ENCODE data around the gene OR4K5. TPM values are rescaled to one million over a fixed set of nuclear protein-coding genes. Genes with fewer than 3 reads are reported as not detected.

OR4K5 gene
- total RNA-seq, 1 experiment from 2014 or later = not detected

DNA sequence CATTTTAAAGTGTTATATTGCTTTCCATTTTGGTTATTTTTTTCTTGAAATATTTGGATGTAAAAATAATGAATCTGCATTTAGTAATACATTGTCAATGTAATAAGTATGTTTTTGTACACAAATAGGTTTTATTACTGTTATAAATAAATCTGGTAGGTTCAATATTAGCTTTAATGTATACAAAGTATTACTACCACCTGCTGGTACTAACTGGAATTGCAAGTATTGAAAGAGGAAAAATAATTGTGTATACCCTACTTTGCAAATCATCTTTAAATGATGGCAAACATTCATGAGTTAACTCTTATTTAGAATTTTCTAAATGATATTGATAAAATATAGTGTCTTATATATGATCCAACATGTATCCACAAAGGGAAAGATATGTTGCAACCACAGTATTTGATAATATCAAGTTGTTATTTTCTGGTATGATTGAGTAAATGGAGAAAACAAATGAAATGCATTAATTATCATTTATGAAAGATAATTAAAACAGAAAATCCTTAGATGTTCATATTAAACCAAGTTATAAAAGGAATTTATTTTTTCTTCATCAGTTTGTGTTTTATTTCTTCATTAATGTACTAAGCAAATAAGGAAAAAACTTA lies 42.3 kb upstream of the OR4K5 start:
- H3K4me3 ChIP-seq (ENCODE audit: low read depth, low read length, poor library complexity, severe bottlenecking) = no peak overlapping the region
- no peaks in the 10 kb centered on the region for H3K27me3 ChIP-seq (replicated peaks; ENCODE audit: insufficient read depth, low read depth, low read length, poor library complexity)
- no peaks in the 10 kb centered on the region for H3K4me1 ChIP-seq (ENCODE audit: insufficient read depth, low read length, poor library complexity, severe bottlenecking)
- peak; percentile 14 for DNase-seq (ENCODE audit: low spot score)
- H3K36me3 ChIP-seq (ENCODE audit: insufficient read depth, low read length, poor library complexity, severe bottlenecking) = no peaks in the 10 kb centered on the region
- H3K9me3 ChIP-seq (ENCODE audit: low read depth, low read length, poor library complexity, severe bottlenecking) = peaks cover 2% of the 10 kb centered on the region
- ChIA-PET POLR2A (ENCODE audit: low non-redundant PET) (no interaction called here), CTCF (no interaction called here)
- intact Hi-C loops (cut with micrococcal nuclease; ENCODE audit: unreplicated experiment) = no loop called here
- no peak overlapping the region for H3K27ac ChIP-seq (ENCODE audit: low read depth, low read length, poor library complexity, severe bottlenecking)
- BruUV-seq (replicated peaks) = no TSS peak
- no peak for TF ChIP-seq EZH2 (IDR thresholded peaks at IDR 0.05; ENCODE audit: borderline replicate concordance, low read depth, low read length, poor library complexity, severe bottlenecking)
- TF ChIP-seq, protein P1, sequence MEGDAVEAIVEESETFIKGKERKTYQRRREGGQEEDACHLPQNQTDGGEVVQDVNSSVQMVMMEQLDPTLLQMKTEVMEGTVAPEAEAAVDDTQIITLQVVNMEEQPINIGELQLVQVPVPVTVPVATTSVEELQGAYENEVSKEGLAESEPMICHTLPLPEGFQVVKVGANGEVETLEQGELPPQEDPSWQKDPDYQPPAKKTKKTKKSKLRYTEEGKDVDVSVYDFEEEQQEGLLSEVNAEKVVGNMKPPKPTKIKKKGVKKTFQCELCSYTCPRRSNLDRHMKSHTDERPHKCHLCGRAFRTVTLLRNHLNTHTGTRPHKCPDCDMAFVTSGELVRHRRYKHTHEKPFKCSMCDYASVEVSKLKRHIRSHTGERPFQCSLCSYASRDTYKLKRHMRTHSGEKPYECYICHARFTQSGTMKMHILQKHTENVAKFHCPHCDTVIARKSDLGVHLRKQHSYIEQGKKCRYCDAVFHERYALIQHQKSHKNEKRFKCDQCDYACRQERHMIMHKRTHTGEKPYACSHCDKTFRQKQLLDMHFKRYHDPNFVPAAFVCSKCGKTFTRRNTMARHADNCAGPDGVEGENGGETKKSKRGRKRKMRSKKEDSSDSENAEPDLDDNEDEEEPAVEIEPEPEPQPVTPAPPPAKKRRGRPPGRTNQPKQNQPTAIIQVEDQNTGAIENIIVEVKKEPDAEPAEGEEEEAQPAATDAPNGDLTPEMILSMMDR (conservative IDR thresholded peaks at IDR 0.05; ENCODE audit: low read depth, low read length) = peak; percentile 69

DNA sequence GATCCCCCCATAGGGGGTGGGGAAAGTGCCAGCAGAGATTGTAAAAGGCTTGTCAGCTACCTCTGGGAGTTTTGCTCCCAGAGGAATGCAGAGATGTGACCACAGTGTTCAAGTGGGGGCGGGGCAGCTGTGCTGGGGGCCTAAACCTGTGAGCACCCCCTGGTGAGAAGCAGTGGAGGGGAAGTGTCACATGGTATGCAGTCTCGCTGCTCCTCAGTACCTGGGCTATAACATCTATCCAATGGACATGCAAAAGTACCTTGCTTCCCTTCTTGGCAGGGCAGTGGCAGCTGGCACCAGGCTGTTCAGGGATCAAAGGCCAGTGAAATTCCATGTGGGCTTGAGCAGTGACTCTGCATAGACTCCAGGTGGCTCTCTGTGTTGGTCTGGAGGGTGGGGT lies 25.1 kb upstream of the OR4K5 start:
- ChIA-PET CTCF (no interaction called here), POLR2A (ENCODE audit: low non-redundant PET) (no interaction called here)
- Histone ChIP-seq H3K4me1 (ENCODE audit: insufficient read depth, low read length, poor library complexity, severe bottlenecking) (no peaks in the 10 kb centered on the region), H3K27ac (ENCODE audit: low read depth, low read length, poor library complexity, severe bottlenecking) (no peak overlapping the region), H3K4me3 (ENCODE audit: low read depth, low read length, poor library complexity, severe bottlenecking) (no peak overlapping the region), H3K27me3 (replicated peaks; ENCODE audit: insufficient read depth, low read depth, low read length, poor library complexity) (no peaks in the 10 kb centered on the region), H3K36me3 (ENCODE audit: insufficient read depth, low read length, poor library complexity, severe bottlenecking) (no peaks in the 10 kb centered on the region), H3K9me3 (ENCODE audit: low read depth, low read length, poor library complexity, severe bottlenecking) (peaks cover 47% of the 10 kb centered on the region)
- intact Hi-C loops (cut with micrococcal nuclease; ENCODE audit: unreplicated experiment) = no loop called here
- DNase-seq (ENCODE audit: low spot score) = no peak
- TF ChIP-seq EZH2 (IDR thresholded peaks at IDR 0.05; ENCODE audit: borderline replicate concordance, low read depth, low read length, poor library complexity, severe bottlenecking) = no peak
- TF ChIP-seq, protein P1 (conservative IDR thresholded peaks at IDR 0.05; ENCODE audit: low read depth, low read length) = no peak
- BruUV-seq (replicated peaks) = no TSS peak

DNA sequence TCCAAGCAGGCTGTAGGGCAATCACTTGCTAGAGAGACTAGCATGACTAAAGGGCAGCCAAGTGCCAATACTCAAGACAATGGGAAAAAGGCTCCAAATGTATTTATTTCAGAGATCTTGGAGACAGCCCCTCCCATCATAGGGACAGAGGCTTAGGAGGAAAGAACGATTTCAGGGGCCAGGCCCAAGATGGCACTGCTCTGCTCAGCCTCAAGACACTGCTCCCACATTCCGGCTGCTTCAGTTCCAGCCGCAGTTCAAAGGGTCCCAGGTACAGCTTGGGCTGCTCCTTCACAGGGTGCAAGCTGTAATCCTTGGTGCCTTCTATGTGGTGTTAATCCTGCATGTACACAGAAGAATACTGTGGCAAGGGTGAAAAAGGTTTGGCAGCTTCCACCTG lies 19.4 kb upstream of the OR4K5 start:
- CTCF ChIA-PET = no interaction called here
- Histone ChIP-seq H3K27ac (ENCODE audit: low read depth, low read length, poor library complexity, severe bottlenecking) (no peak overlapping the region), H3K9me3 (ENCODE audit: low read depth, low read length, poor library complexity, severe bottlenecking) (peaks cover 45% of the 10 kb centered on the region), H3K4me3 (ENCODE audit: low read depth, low read length, poor library complexity, severe bottlenecking) (no peak overlapping the region), H3K4me1 (ENCODE audit: insufficient read depth, low read length, poor library complexity, severe bottlenecking) (no peaks in the 10 kb centered on the region), H3K36me3 (ENCODE audit: insufficient read depth, low read length, poor library complexity, severe bottlenecking) (no peaks in the 10 kb centered on the region), H3K27me3 (replicated peaks; ENCODE audit: insufficient read depth, low read depth, low read length, poor library complexity) (no peaks in the 10 kb centered on the region)
- no peak for TF ChIP-seq EZH2 (IDR thresholded peaks at IDR 0.05; ENCODE audit: borderline replicate concordance, low read depth, low read length, poor library complexity, severe bottlenecking)
- TF ChIP-seq, protein P1 (conservative IDR thresholded peaks at IDR 0.05; ENCODE audit: low read depth, low read length) = no peak
- POLR2A ChIA-PET (ENCODE audit: low non-redundant PET) = no interaction called here
- no peak for DNase-seq (ENCODE audit: low spot score)
- BruUV-seq (replicated peaks) = no TSS peak
- intact Hi-C loops (cut with micrococcal nuclease; ENCODE audit: unreplicated experiment) = no loop called here

Measured in A673 (cell line).